ENCODE measurements around the gene SLAIN2. TPM values are rescaled to one million over a fixed set of nuclear protein-coding genes. Genes with fewer than 3 reads are reported as not detected.

SLAIN2 gene
- total RNA-seq, 1 donor from 2014 or later: 132 TPM

DNA sequence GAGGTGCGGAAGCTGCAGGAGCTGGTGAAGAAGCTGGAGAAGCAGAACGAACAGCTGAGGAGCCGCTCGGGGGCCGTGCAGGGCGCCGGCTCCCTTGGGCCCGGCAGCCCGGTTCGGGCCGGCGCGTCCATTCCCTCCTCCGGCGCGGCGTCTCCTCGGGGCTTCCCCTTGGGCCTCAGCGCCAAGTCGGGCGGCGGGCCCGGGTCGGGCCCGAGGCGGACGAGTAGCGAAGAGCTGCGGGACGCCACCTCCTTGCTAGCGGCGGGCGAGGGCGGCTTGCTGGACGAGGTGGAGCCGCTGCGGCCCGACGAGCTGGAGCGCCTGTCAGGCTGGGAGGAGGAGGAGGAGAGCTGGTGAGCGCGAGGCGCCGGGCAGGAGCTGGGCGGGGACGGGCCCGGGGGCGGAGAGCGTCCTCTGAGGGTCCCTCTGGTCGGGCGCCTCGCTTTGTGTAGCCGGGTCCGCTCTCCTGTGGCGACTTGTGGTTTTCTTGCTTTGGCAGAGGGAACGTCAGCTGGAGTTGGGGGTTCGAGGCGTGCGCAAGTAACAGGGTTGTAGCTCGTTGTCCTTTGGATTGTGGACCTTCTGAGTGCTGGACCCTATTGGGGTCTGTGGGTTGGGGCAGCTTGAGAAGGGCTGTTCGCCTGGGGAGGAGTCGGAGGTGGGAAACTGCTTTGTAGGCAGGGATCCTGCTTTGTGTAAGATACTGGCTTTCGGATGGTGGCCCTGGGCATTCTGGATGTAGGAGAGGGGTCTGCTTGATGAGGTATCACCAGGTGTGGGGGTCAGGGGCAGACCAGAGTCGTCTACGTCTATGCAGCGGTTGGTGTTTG is 662 bp downstream of the SLAIN2 start:
- H3K27ac ChIP-seq (replicated peaks): peak overlapping the region; percentile 98
- no peaks in the 10 kb centered on the region for H3K9me3 ChIP-seq (replicated peaks)
- peaks cover 70% of the 10 kb centered on the region for H3K4me1 ChIP-seq
- peak overlapping the region; percentile 93 for H3K4me3 ChIP-seq
- TF ChIP-seq, protein P1, sequence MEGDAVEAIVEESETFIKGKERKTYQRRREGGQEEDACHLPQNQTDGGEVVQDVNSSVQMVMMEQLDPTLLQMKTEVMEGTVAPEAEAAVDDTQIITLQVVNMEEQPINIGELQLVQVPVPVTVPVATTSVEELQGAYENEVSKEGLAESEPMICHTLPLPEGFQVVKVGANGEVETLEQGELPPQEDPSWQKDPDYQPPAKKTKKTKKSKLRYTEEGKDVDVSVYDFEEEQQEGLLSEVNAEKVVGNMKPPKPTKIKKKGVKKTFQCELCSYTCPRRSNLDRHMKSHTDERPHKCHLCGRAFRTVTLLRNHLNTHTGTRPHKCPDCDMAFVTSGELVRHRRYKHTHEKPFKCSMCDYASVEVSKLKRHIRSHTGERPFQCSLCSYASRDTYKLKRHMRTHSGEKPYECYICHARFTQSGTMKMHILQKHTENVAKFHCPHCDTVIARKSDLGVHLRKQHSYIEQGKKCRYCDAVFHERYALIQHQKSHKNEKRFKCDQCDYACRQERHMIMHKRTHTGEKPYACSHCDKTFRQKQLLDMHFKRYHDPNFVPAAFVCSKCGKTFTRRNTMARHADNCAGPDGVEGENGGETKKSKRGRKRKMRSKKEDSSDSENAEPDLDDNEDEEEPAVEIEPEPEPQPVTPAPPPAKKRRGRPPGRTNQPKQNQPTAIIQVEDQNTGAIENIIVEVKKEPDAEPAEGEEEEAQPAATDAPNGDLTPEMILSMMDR (IDR thresholded peaks at IDR 0.05; ENCODE audit: borderline replicate concordance): no peak
- peak; percentile 57 for DNase-seq
- H3K36me3 ChIP-seq: no peaks in the 10 kb centered on the region
- no peaks in the 10 kb centered on the region for H3K27me3 ChIP-seq (ENCODE audit: low read depth)
- intact Hi-C loops (cut with micrococcal nuclease): no loop called here

GRCh38 chr4:48342606-48342880 is 1.2 kb downstream of the SLAIN2 start:
- peaks cover 75% of the 10 kb centered on the region for H3K4me1 ChIP-seq
- peak overlapping the region; percentile 93 for H3K4me3 ChIP-seq
- H3K9me3 ChIP-seq (replicated peaks): no peaks in the 10 kb centered on the region
- H3K27me3 ChIP-seq (ENCODE audit: low read depth): no peaks in the 10 kb centered on the region
- intact Hi-C loops (cut with micrococcal nuclease): no loop called here
- H3K36me3 ChIP-seq: no peaks in the 10 kb centered on the region
- H3K27ac ChIP-seq (replicated peaks): peak overlapping the region; percentile 98
- TF ChIP-seq, protein P1 (IDR thresholded peaks at IDR 0.05; ENCODE audit: borderline replicate concordance): no peak
- no peak for DNase-seq

- Histone ChIP-seq H3K27ac (replicated peaks) (peak overlapping the region; percentile 98), H3K4me3 (peak overlapping the region; percentile 93), H3K4me1 (peaks cover 75% of the 10 kb centered on the region), H3K27me3 (ENCODE audit: low read depth) (no peaks in the 10 kb centered on the region), H3K36me3 (no peaks in the 10 kb centered on the region), H3K9me3 (replicated peaks) (no peaks in the 10 kb centered on the region)
- intact Hi-C loops (cut with micrococcal nuclease): no loop called here
- DNase-seq: no peak
- TF ChIP-seq, protein P1 (IDR thresholded peaks at IDR 0.05; ENCODE audit: borderline replicate concordance): no peak
Observed at GRCh38 chr4:48343035-48343434, 1.7 kb downstream of the SLAIN2 start.

- intact Hi-C loops (cut with micrococcal nuclease): no loop called here
Observed at GRCh38 chr4:48343551-48343950, 2.2 kb downstream of the SLAIN2 start.

DNA sequence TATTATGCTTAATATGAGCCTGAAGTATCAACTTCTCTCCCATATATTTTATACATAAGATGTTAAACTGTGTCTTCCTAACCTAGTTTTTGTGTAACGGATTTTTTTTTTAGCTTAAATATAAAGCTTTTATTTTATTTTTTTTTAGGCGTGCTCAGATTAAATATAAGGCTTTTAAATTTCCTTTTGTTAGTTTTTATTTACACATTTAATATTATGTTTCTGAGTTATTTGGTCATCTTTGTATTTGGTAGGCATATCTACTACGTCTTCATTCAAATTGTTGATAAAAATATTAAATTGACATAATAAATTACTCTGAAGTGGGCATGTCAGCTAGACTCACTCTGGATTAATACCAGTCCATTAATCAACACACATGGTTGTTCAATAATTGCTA is 4.2 kb downstream of the SLAIN2 start:
- Histone ChIP-seq H3K27me3 (ENCODE audit: low read depth) (no peaks in the 10 kb centered on the region), H3K27ac (replicated peaks) (no peak overlapping the region), H3K4me1 (peaks cover 92% of the 10 kb centered on the region), H3K4me3 (no peak overlapping the region), H3K9me3 (replicated peaks) (no peaks in the 10 kb centered on the region), H3K36me3 (no peaks in the 10 kb centered on the region)
- no peak for DNase-seq
- intact Hi-C loops (cut with micrococcal nuclease): loop anchor here (5.0 kb wide), 1 partner anchor 57 kb away; no protein-coding TSS in a partner anchor
- TF ChIP-seq, protein P1 (IDR thresholded peaks at IDR 0.05; ENCODE audit: borderline replicate concordance): no peak

More at GRCh38 chr4:48343551-48343950, 2.2 kb downstream of the SLAIN2 start:
- H3K4me1 ChIP-seq: peaks cover 79% of the 10 kb centered on the region
- peak overlapping the region; percentile 93 for H3K4me3 ChIP-seq
- H3K27ac ChIP-seq (replicated peaks): peak overlapping the region; percentile 98
- no peaks in the 10 kb centered on the region for H3K36me3 ChIP-seq
- no peak for DNase-seq
- H3K9me3 ChIP-seq (replicated peaks): no peaks in the 10 kb centered on the region
- no peaks in the 10 kb centered on the region for H3K27me3 ChIP-seq (ENCODE audit: low read depth)
- TF ChIP-seq, protein P1 (IDR thresholded peaks at IDR 0.05; ENCODE audit: borderline replicate concordance): no peak
